Prostate gland (tissue), 2 donors: ENCODE measurements around the gene TRMT1. TPM values are rescaled to one million over a fixed set of nuclear protein-coding genes. Genes with fewer than 3 reads are reported as not detected.

Source experiments
- DNase-seq: peaks from one replicate; pipeline ENCODE4 v3.0.0-alpha.2; 2019; ENCODE audit warnings: low spot score
- H3K27ac ChIP-seq, 2 donors: fragments of 200-600 bp; sonication (generic); 2 replicates each; pipeline ENCODE4 v1.5.1; 2017 to 2019
- H3K27me3 ChIP-seq: fragments of 200-600 bp; sonication (generic); replicated peaks from 2 replicates; pipeline ENCODE4 v1.5.1; 2019; ENCODE audit not compliant: insufficient read depth
- H3K36me3 ChIP-seq, 2 donors: fragments of 200-600 bp; sonication (generic); 1 replicate in 1 of 2; 2 replicates in 1 of 2; pipeline versions ENCODE4 v1.5.1 to v1.8.1; 2017 to 2019
- H3K4me1 ChIP-seq: fragments of 200-600 bp; sonication (generic); replicated peaks from 2 replicates; pipeline ENCODE4 v1.5.1; 2019
- H3K4me3 ChIP-seq, 2 donors: fragments of 200-600 bp; sonication (generic); 2 replicates each; pipeline ENCODE4 v1.5.1; 2017 to 2019
- H3K9me3 ChIP-seq: fragments of 200-600 bp; sonication (generic); 2 replicates; pipeline ENCODE4 v1.5.1; 2017
- POLR2A ChIP-seq: fragments of 450-650 bp; IDR thresholded peaks from one replicate; pipeline ENCODE4 v1.6.1; 2016; ENCODE audit warnings: antibody characterized with exemption, mild to moderate bottlenecking
- POLR2AphosphoS5 ChIP-seq: sonication (generic); formaldehyde crosslinking; IDR thresholded peaks from one replicate; pipeline ENCODE4 v1.6.1; 2017; ENCODE audit warnings: antibody characterized with exemption
- WGBS: methylation state at CpG from one replicate; pipeline ENCODE4 v1.1.5; 2018; 5-methylcytosine and 5-hydroxymethylcytosine counted together
- intact Hi-C: fragments of 100-400 bp; cut with DNase I; formaldehyde crosslinking; loops from one replicate; pipeline ENCODE4 v1.14.2; 2022
- total RNA-seq, 2 donors: library from RNA; depleted of rRNA; stranded (reverse); fragments of >200 nt; gene quantifications; one replicate each; pipeline ENCODE4 v1.1.0, GENCODE V29; 2016
- TF ChIP-seq, protein P1 (sequence below), 4 experiments: fragments of 200-600 bp in 2 of 4; fragments of 450-650 bp in 2 of 4; sonication (generic) in 2 of 4; IDR thresholded peaks; 1 replicate in 3 of 4; 2 replicates in 1 of 4; pipeline ENCODE4 v1.5.1; 2016 to 2019; ENCODE audit warnings: antibody characterized with exemption in 4 of 4, mild to moderate bottlenecking in 2 of 4, moderate library complexity in 2 of 4

Gene TRMT1
- total RNA-seq, 2 donors from 2014 or later, result 23.3 to 55.4 TPM

DNA sequence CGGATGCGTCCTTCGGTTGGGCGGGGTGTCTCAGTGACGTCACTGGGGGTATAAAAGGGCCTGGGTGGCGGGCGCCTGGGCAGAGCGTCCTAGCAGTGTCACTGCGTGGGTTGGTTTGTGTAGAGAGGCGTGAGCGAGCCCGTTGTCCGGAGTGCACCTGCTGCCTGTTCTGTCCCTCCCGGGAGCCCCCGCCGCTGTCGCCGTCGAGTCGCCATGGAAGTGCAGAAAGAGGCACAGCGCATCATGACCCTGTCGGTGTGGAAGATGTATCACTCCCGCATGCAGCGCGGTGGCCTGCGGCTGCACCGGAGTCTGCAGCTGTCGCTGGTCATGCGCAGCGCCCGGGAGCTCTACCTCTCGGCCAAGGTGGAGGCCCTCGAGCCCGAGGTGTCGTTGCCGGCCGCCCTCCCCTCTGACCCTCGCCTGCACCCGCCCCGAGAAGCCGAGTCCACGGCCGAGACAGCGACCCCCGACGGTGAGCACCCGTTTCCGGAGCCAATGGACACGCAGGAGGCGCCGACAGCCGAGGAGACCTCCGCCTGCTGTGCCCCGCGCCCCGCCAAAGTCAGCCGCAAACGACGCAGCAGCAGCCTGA lies 36.5 kb upstream of the TRMT1 start:
- Histone ChIP-seq H3K4me3 (peak overlapping the region; percentile 83 to 89), H3K4me1 (peaks cover 6% of the 10 kb centered on the region), H3K9me3 (no peaks in the 10 kb centered on the region), H3K27ac (peak overlapping the region; percentile 98 to 100), H3K36me3 (no peaks in the 10 kb centered on the region), H3K27me3 (no peaks in the 10 kb centered on the region)
- intact Hi-C loops, result loop anchor here (5.0 to 10.0 kb wide), 2 partner anchors 109 to 712 kb away; no protein-coding TSS in a partner anchor
- TF ChIP-seq, protein P1, sequence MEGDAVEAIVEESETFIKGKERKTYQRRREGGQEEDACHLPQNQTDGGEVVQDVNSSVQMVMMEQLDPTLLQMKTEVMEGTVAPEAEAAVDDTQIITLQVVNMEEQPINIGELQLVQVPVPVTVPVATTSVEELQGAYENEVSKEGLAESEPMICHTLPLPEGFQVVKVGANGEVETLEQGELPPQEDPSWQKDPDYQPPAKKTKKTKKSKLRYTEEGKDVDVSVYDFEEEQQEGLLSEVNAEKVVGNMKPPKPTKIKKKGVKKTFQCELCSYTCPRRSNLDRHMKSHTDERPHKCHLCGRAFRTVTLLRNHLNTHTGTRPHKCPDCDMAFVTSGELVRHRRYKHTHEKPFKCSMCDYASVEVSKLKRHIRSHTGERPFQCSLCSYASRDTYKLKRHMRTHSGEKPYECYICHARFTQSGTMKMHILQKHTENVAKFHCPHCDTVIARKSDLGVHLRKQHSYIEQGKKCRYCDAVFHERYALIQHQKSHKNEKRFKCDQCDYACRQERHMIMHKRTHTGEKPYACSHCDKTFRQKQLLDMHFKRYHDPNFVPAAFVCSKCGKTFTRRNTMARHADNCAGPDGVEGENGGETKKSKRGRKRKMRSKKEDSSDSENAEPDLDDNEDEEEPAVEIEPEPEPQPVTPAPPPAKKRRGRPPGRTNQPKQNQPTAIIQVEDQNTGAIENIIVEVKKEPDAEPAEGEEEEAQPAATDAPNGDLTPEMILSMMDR (IDR thresholded peaks at IDR 0.05), result peak in 1 of 4 experiments; percentile 9
- TF ChIP-seq POLR2AphosphoS5, result peak; percentile 99
- peak; percentile 100 for TF ChIP-seq POLR2A
- peak; percentile 95 for DNase-seq
- 0% methylated on average over 44 of the region's 59 CpGs for WGBS

DNA sequence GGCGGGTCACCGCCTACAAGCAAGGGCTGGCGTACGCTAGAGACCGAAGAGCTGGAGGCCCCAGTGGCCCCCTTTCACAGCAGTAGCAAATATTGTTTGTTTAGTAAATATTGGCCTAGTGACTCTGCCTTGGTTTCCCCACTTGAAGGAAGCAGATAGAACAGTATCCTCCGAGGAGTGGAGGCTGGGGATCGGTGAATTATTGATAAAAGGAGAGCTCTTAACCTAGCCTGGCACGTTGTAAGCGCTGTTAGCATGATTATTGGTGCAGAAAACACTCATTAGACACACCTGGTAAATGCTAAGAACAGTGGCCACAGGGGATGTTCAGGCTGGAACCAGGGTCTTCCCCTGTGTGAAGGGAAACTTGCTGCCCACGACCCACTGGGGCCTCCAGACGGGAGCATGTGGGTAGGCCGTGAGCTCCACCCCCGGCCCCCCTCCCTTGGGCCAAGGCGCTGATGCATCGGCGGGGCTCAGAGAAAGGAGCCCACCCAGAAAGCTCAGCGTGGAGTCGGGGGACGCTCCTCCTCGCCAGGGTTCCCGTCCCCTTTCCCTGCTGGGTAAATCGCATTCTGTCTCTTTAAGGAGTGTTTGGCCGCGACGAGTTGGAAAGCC lies 35.9 kb upstream of the TRMT1 start:
- Histone ChIP-seq H3K27me3 (no peaks in the 10 kb centered on the region), H3K27ac (peak overlapping the region; percentile 98 to 100), H3K4me1 (peaks cover 6% of the 10 kb centered on the region), H3K9me3 (no peaks in the 10 kb centered on the region), H3K36me3 (no peaks in the 10 kb centered on the region), H3K4me3 (peak overlapping the region; percentile 83 to 89)
- 0% methylated on average over 22 of the region's 25 CpGs for WGBS
- intact Hi-C loops, result loop anchor here (5.0 to 10.0 kb wide), 2 partner anchors 110 to 712 kb away; no protein-coding TSS in a partner anchor
- DNase-seq, result no peak
- TF ChIP-seq POLR2A, result no peak
- TF ChIP-seq, protein P1 (IDR thresholded peaks at IDR 0.05), result no peak

DNA sequence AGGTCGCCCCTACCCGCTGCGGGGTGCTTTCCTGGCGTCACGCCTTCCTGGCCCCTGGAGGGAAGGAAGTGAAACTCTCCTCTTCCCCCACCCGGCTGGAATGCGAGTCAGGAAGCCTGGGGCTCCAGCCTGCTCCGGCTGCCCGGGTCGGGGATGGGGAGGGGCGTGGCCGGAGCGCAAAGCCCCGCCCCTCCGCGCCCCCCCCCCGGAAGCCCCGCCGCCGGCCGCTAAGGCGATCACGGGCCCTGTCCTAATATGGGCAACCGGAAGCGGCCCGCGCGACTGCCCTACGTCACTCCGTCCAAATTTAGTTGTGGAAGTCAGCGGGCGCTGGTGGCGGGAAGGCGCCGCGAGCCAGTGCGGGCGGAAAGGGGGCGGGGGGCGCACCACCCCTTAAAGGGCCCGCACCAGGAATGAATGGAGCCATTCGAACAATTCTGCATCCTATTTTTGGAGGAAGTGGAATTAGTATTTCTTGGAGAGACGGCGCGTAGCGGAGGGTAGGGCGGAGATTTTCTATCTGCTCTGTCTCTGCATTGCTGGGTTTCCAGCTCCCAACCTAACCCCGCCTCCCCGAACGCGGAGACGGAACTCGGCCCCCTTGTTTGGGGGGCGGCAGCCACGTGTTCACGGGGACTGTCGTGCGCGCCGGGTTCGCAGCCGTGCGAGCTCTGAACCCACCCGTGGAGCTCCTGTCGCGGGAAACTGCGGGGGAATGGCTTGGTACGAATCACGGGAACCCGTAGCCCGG lies 35.2 kb upstream of the TRMT1 start:
- intact Hi-C loops, result loop anchor here (5.0 to 10.0 kb wide), 2 partner anchors 111 to 713 kb away; no protein-coding TSS in a partner anchor
- H3K9me3 ChIP-seq, result no peaks in the 10 kb centered on the region
- WGBS, result 0% methylated on average over 28 of the region's 71 CpGs
- H3K27ac ChIP-seq, result peak overlapping the region; percentile 98 to 100
- peaks cover 6% of the 10 kb centered on the region for H3K4me1 ChIP-seq
- DNase-seq, result peak; percentile 98
- no peaks in the 10 kb centered on the region for H3K36me3 ChIP-seq
- H3K4me3 ChIP-seq, result peak overlapping the region; percentile 83 to 92
- TF ChIP-seq POLR2AphosphoS5 (peak; percentile 98), POLR2A (peak; percentile 97)
- TF ChIP-seq, protein P1 (IDR thresholded peaks at IDR 0.05), result peak in 3 of 4 experiments; percentile 5 to 47 (median 19)
- H3K27me3 ChIP-seq, result no peaks in the 10 kb centered on the region

DNA sequence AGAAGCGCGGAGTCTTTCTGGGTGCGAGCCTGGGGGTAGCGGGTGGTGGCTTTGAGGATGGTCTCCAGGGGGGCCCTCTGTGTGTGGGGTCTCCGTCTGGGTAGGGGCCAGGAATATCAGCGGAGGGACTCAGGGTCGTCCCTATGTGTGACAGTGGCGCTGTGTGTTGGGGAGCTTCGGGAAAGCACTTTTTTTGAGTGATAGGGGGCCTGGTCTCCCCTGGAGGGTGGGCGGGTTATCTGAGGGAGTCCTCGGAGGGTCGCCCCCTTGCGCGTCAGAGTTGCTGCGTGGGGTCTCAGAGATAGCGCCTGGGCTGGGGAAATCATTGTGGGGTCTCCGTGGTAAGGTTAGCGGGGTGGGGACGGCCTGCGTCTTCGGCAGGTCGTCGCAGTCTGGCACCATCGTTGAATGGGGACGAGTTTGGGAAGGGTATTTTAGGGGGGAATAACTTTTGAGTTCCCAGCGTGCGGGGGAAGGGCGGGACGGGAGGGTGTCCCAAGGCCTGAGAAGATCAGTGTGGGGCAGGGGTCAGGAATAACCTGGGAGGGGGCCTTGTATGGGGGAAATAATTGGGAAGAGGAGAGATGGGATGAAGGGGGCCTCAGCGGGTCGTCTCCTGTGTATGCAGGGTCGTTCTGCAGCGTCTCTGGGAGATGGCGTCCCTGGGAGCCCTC lies 34.5 kb upstream of the TRMT1 start:
- H3K4me3 ChIP-seq, result peak overlapping the region; percentile 83 to 92
- intact Hi-C loops, result loop anchor here (5.0 to 10.0 kb wide), 2 partner anchors 111 to 714 kb away; no protein-coding TSS in a partner anchor
- H3K27me3 ChIP-seq, result no peaks in the 10 kb centered on the region
- H3K27ac ChIP-seq, result peak overlapping the region; percentile 98 to 100
- no peak for TF ChIP-seq POLR2AphosphoS5
- TF ChIP-seq, protein P1 (IDR thresholded peaks at IDR 0.05), result no peak
- TF ChIP-seq POLR2A, result no peak
- no peaks in the 10 kb centered on the region for H3K36me3 ChIP-seq
- WGBS, result under 1% methylated on average over 34 of the region's 34 CpGs
- H3K9me3 ChIP-seq, result no peaks in the 10 kb centered on the region
- peaks cover 5% of the 10 kb centered on the region for H3K4me1 ChIP-seq
- DNase-seq, result peak; percentile 28
